VCaP (cell line): Measurements from ENCODE around the gene FASTKD2.

Experiments
- H3K27ac ChIP-seq: fragments of 450-650 bp; 2 replicates; pipeline ENCODE4 v1.5.1; 2017
- TF ChIP-seq, protein P1 (sequence below): fragments of 450-650 bp; conservative IDR thresholded peaks from 2 replicates; pipeline ENCODE4 v1.5.1; 2017; ENCODE audit warnings: mild to moderate bottlenecking, moderate library complexity

FASTKD2 gene

DNA sequence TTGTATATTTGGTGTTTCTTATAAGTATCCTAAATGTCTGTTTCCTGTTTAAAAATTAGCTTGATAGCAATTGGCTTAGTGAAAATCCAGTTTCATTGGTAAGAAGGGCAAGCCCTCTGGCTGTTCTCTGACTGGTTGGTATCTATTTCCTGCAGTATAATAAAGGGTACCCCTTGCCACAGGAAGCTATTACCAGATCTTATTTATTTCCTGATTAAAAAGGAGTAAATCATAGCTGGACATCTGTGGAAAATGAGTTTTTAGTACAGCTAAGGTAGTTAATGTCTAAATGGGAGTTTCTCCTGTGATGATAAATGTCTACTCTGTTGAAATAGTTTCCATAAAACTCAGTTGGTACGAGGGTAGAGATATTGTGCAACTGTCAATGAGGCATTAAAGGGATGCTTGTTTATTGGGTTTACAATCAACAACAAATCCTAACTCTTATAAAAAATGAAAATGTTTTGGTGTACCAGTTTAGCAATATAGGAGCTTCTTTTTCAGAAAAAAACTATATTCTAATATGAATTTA lies 58.7 kb downstream of the FASTKD2 start:
- TF ChIP-seq, protein P1, sequence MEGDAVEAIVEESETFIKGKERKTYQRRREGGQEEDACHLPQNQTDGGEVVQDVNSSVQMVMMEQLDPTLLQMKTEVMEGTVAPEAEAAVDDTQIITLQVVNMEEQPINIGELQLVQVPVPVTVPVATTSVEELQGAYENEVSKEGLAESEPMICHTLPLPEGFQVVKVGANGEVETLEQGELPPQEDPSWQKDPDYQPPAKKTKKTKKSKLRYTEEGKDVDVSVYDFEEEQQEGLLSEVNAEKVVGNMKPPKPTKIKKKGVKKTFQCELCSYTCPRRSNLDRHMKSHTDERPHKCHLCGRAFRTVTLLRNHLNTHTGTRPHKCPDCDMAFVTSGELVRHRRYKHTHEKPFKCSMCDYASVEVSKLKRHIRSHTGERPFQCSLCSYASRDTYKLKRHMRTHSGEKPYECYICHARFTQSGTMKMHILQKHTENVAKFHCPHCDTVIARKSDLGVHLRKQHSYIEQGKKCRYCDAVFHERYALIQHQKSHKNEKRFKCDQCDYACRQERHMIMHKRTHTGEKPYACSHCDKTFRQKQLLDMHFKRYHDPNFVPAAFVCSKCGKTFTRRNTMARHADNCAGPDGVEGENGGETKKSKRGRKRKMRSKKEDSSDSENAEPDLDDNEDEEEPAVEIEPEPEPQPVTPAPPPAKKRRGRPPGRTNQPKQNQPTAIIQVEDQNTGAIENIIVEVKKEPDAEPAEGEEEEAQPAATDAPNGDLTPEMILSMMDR, result no peak
- peak overlapping the region; percentile 83 for H3K27ac ChIP-seq

DNA sequence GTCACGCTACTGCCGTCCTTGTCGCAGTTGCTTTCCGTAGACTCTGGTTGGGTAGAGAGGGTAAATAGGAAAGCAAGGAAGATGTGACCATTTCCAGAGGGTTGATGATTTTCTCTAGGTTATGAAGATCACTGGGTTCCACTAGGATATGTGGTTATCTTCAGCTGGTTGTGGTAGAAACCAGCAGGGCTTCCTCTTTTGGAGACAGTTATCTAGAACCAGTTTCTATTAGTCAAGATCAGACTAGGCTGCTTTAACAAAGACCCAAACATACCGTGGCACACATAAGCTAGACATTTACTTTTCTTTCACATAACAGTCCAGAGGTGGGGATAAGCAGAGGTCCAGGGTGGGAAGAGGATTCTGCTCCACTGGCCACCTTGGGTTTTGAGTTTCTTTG lies 59.6 kb downstream of the FASTKD2 start:
- H3K27ac ChIP-seq, result peak overlapping the region; percentile 83; the same call in 1 of the 2 replicates
- TF ChIP-seq, protein P1, result no peak

DNA sequence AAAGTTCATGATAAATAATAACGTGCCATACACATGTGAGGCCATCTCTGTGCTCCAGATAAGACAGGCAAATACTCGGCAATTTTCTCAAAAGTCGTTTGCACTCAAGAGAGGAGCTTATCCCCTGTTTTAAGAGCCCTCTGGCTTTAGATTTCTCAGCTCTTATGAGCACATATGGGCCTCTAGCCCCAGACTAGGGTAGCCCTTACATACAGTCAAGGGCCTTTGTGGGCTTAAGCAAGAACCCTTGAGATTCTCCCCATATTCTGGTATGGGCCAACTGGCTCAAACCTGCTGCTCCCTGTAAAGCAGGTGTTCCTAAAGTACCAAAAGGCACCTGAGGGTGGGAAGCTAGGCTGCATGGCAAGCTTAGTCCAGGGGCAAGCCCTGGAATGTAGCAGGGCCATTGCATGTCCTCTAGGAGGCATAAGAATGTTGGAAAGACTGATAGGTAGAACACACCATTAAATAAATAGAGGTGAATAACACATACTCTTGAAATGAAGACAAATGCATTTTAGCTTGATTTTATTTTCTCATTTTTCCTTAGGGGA lies 66.1 kb downstream of the FASTKD2 start:
- TF ChIP-seq, protein P1, result no peak
- H3K27ac ChIP-seq, result no peak overlapping the region

DNA sequence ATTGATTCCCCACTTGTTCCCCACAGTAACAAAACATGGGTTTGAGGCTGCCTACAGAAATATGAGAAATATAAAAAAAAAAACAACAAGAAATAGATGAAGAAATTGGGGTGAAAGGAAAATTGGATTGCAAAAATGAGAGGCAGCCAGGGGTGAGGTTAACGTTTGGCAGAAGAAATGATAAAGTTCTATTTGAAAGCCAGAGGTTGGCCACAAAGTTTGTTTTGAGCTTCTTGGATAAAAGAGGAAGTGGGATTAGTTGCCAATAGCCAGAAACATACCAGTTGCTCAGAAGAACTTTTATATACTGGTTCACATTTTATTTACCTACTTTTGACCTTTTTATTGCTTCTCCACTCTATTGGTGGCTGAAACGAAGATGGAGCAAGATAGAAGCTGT lies 67.5 kb downstream of the FASTKD2 start:
- TF ChIP-seq, protein P1, result no peak
- H3K27ac ChIP-seq, result no peak overlapping the region

DNA sequence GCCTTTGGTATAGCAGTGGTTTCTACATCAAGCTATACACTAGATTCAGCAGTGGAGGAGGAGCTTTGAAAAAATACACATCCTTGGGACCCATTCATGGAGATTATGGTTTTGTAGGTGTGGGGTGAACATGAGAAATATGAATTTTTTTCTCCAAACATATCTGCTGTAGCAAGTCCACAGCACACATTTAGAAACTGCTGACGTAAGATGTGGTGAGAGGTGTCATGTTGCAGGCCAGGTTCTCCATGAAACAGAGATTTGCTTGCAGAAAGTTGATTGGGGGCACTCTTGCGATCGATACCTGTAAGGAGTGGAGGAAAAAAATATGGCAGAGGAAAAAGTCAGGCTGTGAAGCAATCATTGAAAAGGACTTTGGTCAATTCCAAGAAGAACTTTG lies 67.9 kb downstream of the FASTKD2 start:
- TF ChIP-seq, protein P1, result no peak
- H3K27ac ChIP-seq, result no peak overlapping the region

DNA sequence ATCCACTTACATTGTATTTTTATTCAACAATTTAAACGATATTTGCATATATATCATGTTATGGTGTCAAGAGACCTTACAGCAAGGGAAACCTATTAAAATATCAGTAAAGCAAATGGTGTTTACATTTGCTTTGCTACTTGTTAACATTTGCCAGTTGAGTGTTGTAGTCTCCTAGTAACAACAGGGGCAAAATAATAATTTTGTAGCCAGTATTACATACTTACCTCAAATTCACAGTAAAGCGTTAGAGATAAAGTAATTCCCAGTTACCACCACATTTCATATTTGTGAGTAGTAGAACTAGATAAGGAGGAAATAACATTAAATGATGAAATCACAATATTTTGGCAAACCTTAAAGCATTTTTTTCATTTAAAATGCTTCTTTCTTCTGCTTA lies 71.3 kb downstream of the FASTKD2 start:
- TF ChIP-seq, protein P1, result no peak
- no peak overlapping the region for H3K27ac ChIP-seq

DNA sequence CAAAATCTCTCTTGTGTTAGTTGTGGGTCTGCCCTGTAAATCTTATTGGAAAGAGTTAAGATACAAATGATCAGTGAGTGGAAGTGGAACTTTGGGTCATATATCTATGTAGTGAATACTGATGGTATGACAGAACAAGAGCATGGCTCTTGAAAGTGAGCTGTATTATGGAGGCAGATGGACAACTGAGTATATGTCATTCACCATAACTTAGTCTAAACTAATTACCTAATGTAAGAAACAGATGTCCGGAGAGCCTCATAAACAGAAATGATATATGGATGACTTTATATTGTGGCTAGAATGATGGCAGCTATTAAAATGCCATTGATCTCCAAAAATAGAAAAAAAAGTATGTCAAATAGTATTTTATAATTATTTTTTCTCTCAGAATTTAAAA lies 72.4 kb downstream of the FASTKD2 start:
- TF ChIP-seq, protein P1, result no peak
- H3K27ac ChIP-seq, result no peak overlapping the region
